ENCODE measurements around the gene FARP1. TPM values are rescaled to one million over a fixed set of nuclear protein-coding genes. Genes with fewer than 3 reads are reported as not detected.
A peak's percentile ranks its signal among the peaks of the same experiment; 100 is the strongest.

FARP1 gene
- total RNA-seq, 6 experiments from 2014 or later: 44.9 to 104 (median 80.0) TPM

DNA sequence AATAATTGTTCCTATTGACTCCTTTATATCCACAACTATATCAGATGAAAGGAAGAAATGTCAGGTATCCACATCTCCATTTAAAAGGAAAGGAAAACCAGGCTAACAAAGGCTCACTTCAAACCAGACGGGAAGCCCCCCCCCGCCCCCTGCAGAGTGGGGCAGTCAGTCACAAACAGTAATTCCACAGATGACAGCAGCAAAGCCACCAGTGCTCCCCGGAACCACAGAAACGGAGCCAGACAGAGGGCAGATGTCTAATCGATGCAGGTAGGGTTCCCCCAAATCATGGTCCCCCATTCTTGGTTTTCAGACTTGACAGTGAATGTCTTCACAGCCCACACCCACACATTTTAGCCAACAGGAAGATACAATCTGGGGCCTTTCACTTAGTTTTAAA, 333.2 kb downstream of the FARP1 start:
- WGBS (ENCODE audit: insufficient coverage, low coverage, low lambda C conversion rate, missing lambda C conversion rate): 24% methylated on average over 5 of the region's 5 CpGs
- DNase-seq (no peak), ATAC-seq (no peak)
- Histone ChIP-seq H3K27ac (peak overlapping the region; percentile 64 to 81 (median 77)), H3K9me3 (no peaks in the 10 kb centered on the region), H3K4me3 (no peak overlapping the region), H3K36me3 (peaks cover 0 to 2% (median 0%) of the 10 kb centered on the region in 4 donors), H3K4me1 (peaks cover 0 to 66% (median 23%) of the 10 kb centered on the region in 4 donors), H3K27me3 (no peaks in the 10 kb centered on the region)
- TF ChIP-seq POLR2A (IDR thresholded peaks at IDR 0.05): no peak
- TF ChIP-seq, protein P1, sequence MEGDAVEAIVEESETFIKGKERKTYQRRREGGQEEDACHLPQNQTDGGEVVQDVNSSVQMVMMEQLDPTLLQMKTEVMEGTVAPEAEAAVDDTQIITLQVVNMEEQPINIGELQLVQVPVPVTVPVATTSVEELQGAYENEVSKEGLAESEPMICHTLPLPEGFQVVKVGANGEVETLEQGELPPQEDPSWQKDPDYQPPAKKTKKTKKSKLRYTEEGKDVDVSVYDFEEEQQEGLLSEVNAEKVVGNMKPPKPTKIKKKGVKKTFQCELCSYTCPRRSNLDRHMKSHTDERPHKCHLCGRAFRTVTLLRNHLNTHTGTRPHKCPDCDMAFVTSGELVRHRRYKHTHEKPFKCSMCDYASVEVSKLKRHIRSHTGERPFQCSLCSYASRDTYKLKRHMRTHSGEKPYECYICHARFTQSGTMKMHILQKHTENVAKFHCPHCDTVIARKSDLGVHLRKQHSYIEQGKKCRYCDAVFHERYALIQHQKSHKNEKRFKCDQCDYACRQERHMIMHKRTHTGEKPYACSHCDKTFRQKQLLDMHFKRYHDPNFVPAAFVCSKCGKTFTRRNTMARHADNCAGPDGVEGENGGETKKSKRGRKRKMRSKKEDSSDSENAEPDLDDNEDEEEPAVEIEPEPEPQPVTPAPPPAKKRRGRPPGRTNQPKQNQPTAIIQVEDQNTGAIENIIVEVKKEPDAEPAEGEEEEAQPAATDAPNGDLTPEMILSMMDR (IDR thresholded peaks at IDR 0.05): no peak
- intact Hi-C loops (cut with DNase I): no loop called here

DNA sequence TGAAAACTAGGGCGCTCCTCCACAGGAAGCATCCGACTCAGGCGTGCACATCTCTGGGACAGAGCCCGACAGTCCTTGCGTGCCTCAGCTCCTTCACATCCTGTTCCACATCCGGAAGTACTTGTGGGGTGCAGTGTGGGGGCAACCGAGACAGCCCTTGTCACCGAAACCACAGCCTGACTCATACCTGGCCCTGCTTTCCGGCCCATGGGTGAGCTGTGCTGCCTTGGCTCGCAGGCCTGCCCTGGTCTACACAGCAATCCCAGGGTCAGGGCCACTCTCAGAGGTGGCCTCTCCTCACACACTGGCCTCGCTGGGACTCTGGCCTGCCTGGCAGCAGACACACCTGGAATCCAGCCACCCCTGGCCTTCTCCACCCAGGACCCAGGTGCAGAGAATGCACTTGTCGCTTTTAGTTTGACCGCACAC, 333.7 kb downstream of the FARP1 start:
- no peak overlapping the region for H3K4me3 ChIP-seq
- intact Hi-C loops (cut with DNase I): no loop called here
- H3K9me3 ChIP-seq: no peaks in the 10 kb centered on the region
- DNase-seq (peak; percentile 92 to 97 (median 95)), ATAC-seq (peak; percentile 80 to 92 (median 86))
- peaks cover 0 to 70% (median 25%) of the 10 kb centered on the region in 4 donors for H3K4me1 ChIP-seq
- no peaks in the 10 kb centered on the region for H3K36me3 ChIP-seq
- TF ChIP-seq, protein P1 (IDR thresholded peaks at IDR 0.05): no peak
- peak; percentile 26 for TF ChIP-seq POLR2A (IDR thresholded peaks at IDR 0.05)
- H3K27me3 ChIP-seq: no peaks in the 10 kb centered on the region
- H3K27ac ChIP-seq: peak overlapping the region; percentile 64 to 81 (median 77)
- 10% methylated on average over 7 of the region's 13 CpGs for WGBS (ENCODE audit: insufficient coverage, low coverage, low lambda C conversion rate, missing lambda C conversion rate)

DNA sequence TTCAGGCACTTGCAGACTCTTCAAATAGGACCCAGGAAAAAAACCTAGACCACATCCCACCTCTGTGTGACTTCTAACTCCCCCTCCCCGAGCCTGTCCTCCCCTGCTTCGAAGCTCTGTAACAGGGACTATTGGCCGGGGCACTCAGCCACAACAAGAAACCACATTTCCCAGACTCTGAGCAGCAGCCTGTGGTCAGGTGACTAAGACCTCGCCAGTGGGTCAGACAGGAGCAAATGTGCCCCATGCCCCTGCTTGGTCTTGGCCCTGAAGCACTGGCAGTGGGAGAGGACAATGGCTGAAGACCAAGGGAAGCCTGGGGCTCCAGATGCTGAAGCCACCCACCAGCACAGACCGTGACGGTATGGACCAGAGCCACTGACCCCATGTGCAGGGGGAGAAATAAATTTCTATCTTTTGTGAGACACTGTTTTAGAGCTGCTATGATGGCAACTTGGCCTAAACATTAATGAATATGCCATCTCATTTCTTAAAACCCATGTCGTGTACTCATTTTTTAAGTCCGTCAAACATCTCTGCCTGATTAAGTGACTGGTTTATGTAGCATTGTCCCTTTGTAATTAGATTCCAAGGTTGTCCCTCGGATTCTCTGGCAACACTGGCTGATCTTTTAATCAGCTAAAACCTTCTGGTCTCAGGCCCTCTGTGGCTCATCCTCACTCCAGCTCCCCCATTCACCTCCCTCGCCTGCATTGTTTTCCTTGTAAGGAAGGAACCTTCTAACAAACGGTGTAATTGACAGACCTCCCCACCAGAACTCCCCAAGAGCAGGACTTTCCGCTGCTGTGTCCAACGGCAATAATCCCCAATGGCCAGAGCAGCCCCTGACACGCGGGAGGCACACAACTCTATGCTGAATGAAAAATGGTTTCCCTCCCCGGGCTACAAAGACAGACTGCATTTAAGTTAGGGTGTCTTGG, 335.6 kb downstream of the FARP1 start:
- intact Hi-C loops (cut with DNase I): no loop called here
- Histone ChIP-seq H3K27ac (no peak overlapping the region), H3K36me3 (no peaks in the 10 kb centered on the region)

DNA sequence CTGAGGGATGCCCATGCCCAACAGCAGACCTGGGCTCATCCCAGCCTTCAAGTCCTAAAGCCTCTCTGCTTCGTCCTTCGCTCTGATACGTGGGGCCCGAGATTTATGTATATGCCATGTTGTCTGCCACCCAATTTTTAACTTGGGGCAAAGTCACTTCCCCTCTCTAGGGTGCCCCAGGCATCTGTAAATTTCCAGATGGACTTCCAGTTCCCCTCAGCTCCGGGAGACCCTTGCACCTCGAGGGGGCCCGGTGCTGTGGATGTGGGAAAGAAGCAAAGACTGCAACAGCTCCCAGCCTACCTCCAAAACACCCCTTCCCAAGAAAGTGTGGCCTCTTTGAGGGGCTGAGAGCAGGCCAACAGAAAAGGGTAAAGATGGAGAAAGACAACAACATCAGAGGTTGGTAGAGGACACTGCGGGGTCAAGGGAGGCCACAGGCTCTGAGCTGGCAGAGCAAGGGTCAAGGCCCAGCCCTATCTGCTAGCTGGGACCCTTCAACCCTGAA, 336.7 kb downstream of the FARP1 start:
- Histone ChIP-seq H3K4me1 (peaks cover 0 to 81% (median 34%) of the 10 kb centered on the region in 4 donors), H3K27me3 (no peaks in the 10 kb centered on the region), H3K27ac (peak overlapping the region in 1 of 3 donors; percentile 20), H3K4me3 (no peak overlapping the region), H3K9me3 (no peaks in the 10 kb centered on the region), H3K36me3 (no peaks in the 10 kb centered on the region)
- 85% methylated on average over 7 of the region's 8 CpGs for WGBS (ENCODE audit: insufficient coverage, low coverage, low lambda C conversion rate, missing lambda C conversion rate)
- TF ChIP-seq POLR2A (IDR thresholded peaks at IDR 0.05): no peak
- TF ChIP-seq, protein P1 (IDR thresholded peaks at IDR 0.05): no peak
- no peak for DNase-seq
- ATAC-seq: no peak
- intact Hi-C loops (cut with DNase I): loop anchor here in 1 of 2 donors (10.0 kb wide), 1 partner anchor 85 kb away; no protein-coding TSS in a partner anchor

More for the DNA sequence above, 335.6 kb downstream of the FARP1 start:
- no peak for DNase-seq
- Histone ChIP-seq H3K27me3 (no peaks in the 10 kb centered on the region), H3K4me1 (peaks cover 0 to 81% (median 34%) of the 10 kb centered on the region in 4 donors), H3K9me3 (no peaks in the 10 kb centered on the region), H3K4me3 (no peak overlapping the region)
- TF ChIP-seq, protein P1 (IDR thresholded peaks at IDR 0.05): no peak
- no peak for TF ChIP-seq POLR2A (IDR thresholded peaks at IDR 0.05)
- WGBS (ENCODE audit: insufficient coverage, low coverage, low lambda C conversion rate, missing lambda C conversion rate): 82% methylated on average over 9 of the region's 16 CpGs
- no peak for ATAC-seq
